Activated CD8-positive, alpha-beta T cell treated with anti-CD3 and anti-CD28 coated beads for 36 hours (primary cell): ENCODE measurements around the gene NLRP3. TPM values are rescaled to one million over a fixed set of nuclear protein-coding genes. Genes with fewer than 3 reads are reported as not detected.

ENCODE experiments used
- ATAC-seq: fragments of 200-7000 bp; cut with Tn5 transposase; one replicate; pipeline ENCODE4 v1.10.0; 2021; ENCODE audit warnings: mild to moderate bottlenecking, moderate library complexity
- CTCF ChIA-PET: fragments of 350-600 bp; sonication (Branson Sonifier 250); formaldehyde crosslinking; loops from one replicate; lab custom pipeline; 2021; ENCODE audit warnings: antibody characterized with exemption; lab: Charles Lee
- POLR2A ChIA-PET: fragments of 350-600 bp; sonication (Branson Sonifier 250); formaldehyde crosslinking; loops from one replicate; lab custom pipeline; 2021; ENCODE audit warnings: antibody characterized with exemption; lab: Charles Lee
- DNase-seq: peaks from one replicate; pipeline ENCODE4 v3.0.0-alpha.2; 2020
- H3K27ac Mint-ChIP-seq: one replicate; pipeline ENCODE4 v1.8.0; 2021; ENCODE audit warnings: mild to moderate bottlenecking, mixed read lengths
- H3K27me3 Mint-ChIP-seq: one replicate; pipeline ENCODE4 v1.8.0; 2021; ENCODE audit warnings: mixed read lengths
- H3K36me3 Mint-ChIP-seq: one replicate; pipeline ENCODE4 v1.8.0; 2021; ENCODE audit warnings: low read depth, mixed read lengths
- H3K4me1 Mint-ChIP-seq: one replicate; pipeline ENCODE4 v1.8.0; 2021; ENCODE audit warnings: low read depth, mixed read lengths
- H3K4me3 Mint-ChIP-seq: one replicate; pipeline ENCODE4 v1.8.0; 2021; ENCODE audit warnings: mild to moderate bottlenecking, moderate library complexity, mixed read lengths
- H3K9me3 Mint-ChIP-seq: one replicate; pipeline ENCODE4 v1.8.0; 2021; ENCODE audit warnings: mixed read lengths
- intact Hi-C: fragments of 100-400 bp; cut with micrococcal nuclease; formaldehyde crosslinking; loops from one replicate; pipeline ENCODE4 v1.10.0; 2022
- total RNA-seq, 2 experiments: library from RNA; stranded (reverse); gene quantifications; one replicate each; pipeline ENCODE4 v1.2.3, GENCODE V29; 2021
- TF ChIP-seq, protein P1 (sequence below): fragments of 200-600 bp; IDR thresholded peaks from one replicate; pipeline ENCODE4 v1.8.0; 2022; ENCODE audit warnings: antibody characterized with exemption, mild to moderate bottlenecking

Gene NLRP3
- total RNA-seq, 2 experiments from 2014 or later: 3.2 to 3.6 TPM

- Mint-ChIP-seq H3K36me3 (no peaks in the 10 kb centered on the region), H3K4me1 (no peaks in the 10 kb centered on the region), H3K9me3 (no peaks in the 10 kb centered on the region), H3K27me3 (no peaks in the 10 kb centered on the region), H3K27ac (no peak overlapping the region), H3K4me3 (no peak overlapping the region)
- TF ChIP-seq, protein P1, sequence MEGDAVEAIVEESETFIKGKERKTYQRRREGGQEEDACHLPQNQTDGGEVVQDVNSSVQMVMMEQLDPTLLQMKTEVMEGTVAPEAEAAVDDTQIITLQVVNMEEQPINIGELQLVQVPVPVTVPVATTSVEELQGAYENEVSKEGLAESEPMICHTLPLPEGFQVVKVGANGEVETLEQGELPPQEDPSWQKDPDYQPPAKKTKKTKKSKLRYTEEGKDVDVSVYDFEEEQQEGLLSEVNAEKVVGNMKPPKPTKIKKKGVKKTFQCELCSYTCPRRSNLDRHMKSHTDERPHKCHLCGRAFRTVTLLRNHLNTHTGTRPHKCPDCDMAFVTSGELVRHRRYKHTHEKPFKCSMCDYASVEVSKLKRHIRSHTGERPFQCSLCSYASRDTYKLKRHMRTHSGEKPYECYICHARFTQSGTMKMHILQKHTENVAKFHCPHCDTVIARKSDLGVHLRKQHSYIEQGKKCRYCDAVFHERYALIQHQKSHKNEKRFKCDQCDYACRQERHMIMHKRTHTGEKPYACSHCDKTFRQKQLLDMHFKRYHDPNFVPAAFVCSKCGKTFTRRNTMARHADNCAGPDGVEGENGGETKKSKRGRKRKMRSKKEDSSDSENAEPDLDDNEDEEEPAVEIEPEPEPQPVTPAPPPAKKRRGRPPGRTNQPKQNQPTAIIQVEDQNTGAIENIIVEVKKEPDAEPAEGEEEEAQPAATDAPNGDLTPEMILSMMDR: no peak
- no peak for ATAC-seq
- intact Hi-C loops: no loop called here
- ChIA-PET POLR2A (no interaction called here), CTCF (interaction anchor here (8.6 to 8.8 kb wide), 2 partner anchors 93 to 109 kb away, joined by 77 to 93 read pairs; no protein-coding TSS in a partner anchor)
- no peak for DNase-seq
Observed at GRCh38 chr1:247482747-247483146, 66.8 kb downstream of the NLRP3 start.

DNA sequence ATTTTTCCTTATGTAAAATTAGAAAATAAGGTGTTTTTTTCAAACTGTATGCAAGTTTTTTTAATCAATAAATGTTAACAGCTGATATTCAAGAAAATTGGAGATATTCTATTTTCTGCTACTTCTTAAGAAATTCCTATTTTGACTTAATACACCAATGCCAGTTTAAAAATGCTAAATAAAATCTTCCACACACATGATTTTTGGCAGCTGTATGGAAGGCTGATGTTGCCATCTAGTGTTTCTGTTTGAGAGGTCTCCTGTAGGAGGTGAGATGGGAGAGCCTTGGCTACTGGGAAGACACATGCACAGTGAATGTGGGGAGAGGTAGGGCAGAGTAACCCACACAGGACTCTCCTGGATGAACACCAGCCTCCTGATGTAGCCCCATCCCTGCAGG, 71.1 kb downstream of the NLRP3 start:
- Mint-ChIP-seq H3K4me1 (no peaks in the 10 kb centered on the region), H3K27ac (no peak overlapping the region), H3K36me3 (no peaks in the 10 kb centered on the region), H3K9me3 (no peaks in the 10 kb centered on the region), H3K4me3 (no peak overlapping the region), H3K27me3 (peaks cover 10% of the 10 kb centered on the region)
- CTCF ChIA-PET: interaction anchor here (0.7 to 8.8 kb wide), 9 partner anchors 9 to 125 kb away, joined by 4 to 93 read pairs (median 11); partner anchors contain the start of gene NLRP3
- peak; percentile 37 for DNase-seq
- ATAC-seq: peak; percentile 70
- POLR2A ChIA-PET: no interaction called here
- intact Hi-C loops: loop anchor here (2.0 to 5.0 kb wide), 2 partner anchors 95 to 114 kb away; no protein-coding TSS in a partner anchor
- TF ChIP-seq, protein P1: peak; percentile 77

DNA sequence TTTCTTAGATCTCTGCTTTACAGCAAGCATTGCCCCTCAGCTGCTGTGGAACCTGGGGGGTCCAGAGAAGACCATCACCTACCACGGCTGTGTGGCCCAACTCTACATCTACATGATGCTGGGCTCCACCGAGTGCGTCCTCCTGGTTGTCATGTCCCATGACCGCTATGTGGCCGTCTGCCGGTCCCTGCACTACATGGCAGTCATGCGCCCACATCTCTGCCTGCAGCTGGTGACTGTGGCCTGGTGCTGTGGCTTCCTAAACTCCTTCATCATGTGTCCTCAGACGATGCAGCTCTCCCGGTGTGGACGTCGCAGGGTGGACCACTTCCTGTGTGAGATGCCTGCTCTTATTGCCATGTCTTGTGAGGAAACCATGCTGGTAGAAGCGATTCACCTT, 75.4 kb downstream of the NLRP3 start:
- no peak overlapping the region for H3K4me3 Mint-ChIP-seq
- ChIA-PET CTCF (interaction anchor here (8.6 to 8.8 kb wide), 2 partner anchors 101 to 118 kb away, joined by 77 to 93 read pairs; no protein-coding TSS in a partner anchor), POLR2A (no interaction called here)
- H3K27me3 Mint-ChIP-seq: peaks cover 25% of the 10 kb centered on the region
- TF ChIP-seq, protein P1: no peak
- DNase-seq (peak; percentile 2), ATAC-seq (no peak)
- H3K9me3 Mint-ChIP-seq: no peaks in the 10 kb centered on the region
- intact Hi-C loops: no loop called here
- no peak overlapping the region for H3K27ac Mint-ChIP-seq
- H3K36me3 Mint-ChIP-seq: no peaks in the 10 kb centered on the region
- H3K4me1 Mint-ChIP-seq: no peaks in the 10 kb centered on the region

DNA sequence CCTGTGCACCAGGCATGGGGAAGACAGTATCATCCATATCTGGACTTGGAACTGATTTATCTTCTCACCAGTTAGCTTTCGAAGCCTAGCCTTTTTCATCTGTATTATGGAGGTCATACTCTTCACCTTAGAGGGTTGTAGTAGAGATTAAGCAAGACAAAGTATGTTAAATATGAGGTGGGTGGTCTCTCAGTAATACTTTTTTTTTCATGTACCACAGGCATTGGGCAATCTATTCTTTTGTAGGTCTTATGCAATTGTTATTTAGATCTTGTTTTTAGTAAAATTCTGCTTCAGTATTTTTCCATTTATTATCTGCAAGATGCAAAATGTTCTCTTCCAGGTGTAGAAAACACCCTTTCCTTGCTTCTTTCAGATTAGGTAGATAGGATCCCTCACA, 77.1 kb downstream of the NLRP3 start:
- Mint-ChIP-seq H3K9me3 (no peaks in the 10 kb centered on the region), H3K4me1 (no peaks in the 10 kb centered on the region), H3K4me3 (no peak overlapping the region), H3K27me3 (peaks cover 26% of the 10 kb centered on the region), H3K27ac (no peak overlapping the region), H3K36me3 (no peaks in the 10 kb centered on the region)
- no peak for ATAC-seq
- no peak for DNase-seq
- ChIA-PET CTCF (no interaction called here), POLR2A (no interaction called here)
- intact Hi-C loops: no loop called here
- TF ChIP-seq, protein P1: no peak

GRCh38 chr1:247494767-247495166, 78.8 kb downstream of the NLRP3 start:
- ChIA-PET CTCF (no interaction called here), POLR2A (no interaction called here)
- no peaks in the 10 kb centered on the region for H3K36me3 Mint-ChIP-seq
- intact Hi-C loops: no loop called here
- no peak for ATAC-seq
- TF ChIP-seq, protein P1: no peak
- H3K27me3 Mint-ChIP-seq: peaks cover 29% of the 10 kb centered on the region
- H3K27ac Mint-ChIP-seq: no peak overlapping the region
- DNase-seq: no peak
- no peaks in the 10 kb centered on the region for H3K4me1 Mint-ChIP-seq
- H3K9me3 Mint-ChIP-seq: no peaks in the 10 kb centered on the region
- H3K4me3 Mint-ChIP-seq: no peak overlapping the region
